GM21526 (cell line): ENCODE measurements around the gene CADM1.

Experiments
- ATAC-seq: cut with Tn5 transposase; IDR thresholded peaks from one replicate; pipeline ENCODE4 v1.9.1; 2021; ENCODE audit warnings: moderate library complexity; ENCODE audit not compliant: unreplicated experiment, low FRiP score

The CADM1 gene

GRCh38 chr11:115330684-115331482 lies 173.3 kb downstream of the CADM1 start:
- no peak for ATAC-seq

- no peak for ATAC-seq
These were observed 177.7 kb downstream of the CADM1 start for GRCh38 chr11:115326526-115326925.

GRCh38 chr11:115325523-115325922 lies 178.7 kb downstream of the CADM1 start:
- ATAC-seq = no peak

GRCh38 chr11:115324581-115325432 lies 179.4 kb downstream of the CADM1 start:
- ATAC-seq = peak; percentile 80

- ATAC-seq = no peak
These were observed 181.5 kb downstream of the CADM1 start for GRCh38 chr11:115322553-115323203.

GRCh38 chr11:115321605-115322289 lies 182.5 kb downstream of the CADM1 start:
- no peak for ATAC-seq

GRCh38 chr11:115317277-115318185 lies 186.7 kb downstream of the CADM1 start:
- ATAC-seq = no peak

- no peak for ATAC-seq
These were observed 187.5 kb downstream of the CADM1 start for GRCh38 chr11:115316696-115317095.

- no peak for ATAC-seq
These were observed 189.8 kb downstream of the CADM1 start for GRCh38 chr11:115314330-115314920.

- ATAC-seq = no peak
These were observed 190.9 kb downstream of the CADM1 start for GRCh38 chr11:115313224-115313838.

- ATAC-seq = no peak
These were observed 192.3 kb downstream of the CADM1 start for GRCh38 chr11:115311949-115312348.

- ATAC-seq = no peak
These were observed 197.5 kb downstream of the CADM1 start for GRCh38 chr11:115306689-115307088.

- no peak for ATAC-seq
These were observed 199.3 kb downstream of the CADM1 start for GRCh38 chr11:115304774-115305472.

- ATAC-seq = no peak
These were observed 200.2 kb downstream of the CADM1 start for GRCh38 chr11:115303929-115304531.

GRCh38 chr11:115302946-115303703 lies 201.1 kb downstream of the CADM1 start:
- no peak for ATAC-seq

GRCh38 chr11:115300660-115301428 lies 203.4 kb downstream of the CADM1 start:
- ATAC-seq = no peak
